Body of pancreas (tissue), 4 donors: ENCODE measurements around the gene ATP13A3. TPM values are rescaled to one million over a fixed set of nuclear protein-coding genes. Genes with fewer than 3 reads are reported as not detected.

Experiments
- ATAC-seq: fragments of 150-250 bp; one replicate; pipeline ENCODE4 v1.9.1; 2016
- DNase-seq, 4 donors: peaks; one replicate each; pipeline ENCODE4 v3.0.0-alpha.2; 2019
- H3K27ac ChIP-seq, 4 donors: fragments of 200-600 bp; sonication (generic); 1 replicate in 3 of 4; 2 replicates in 1 of 4; pipeline versions ENCODE4 v1.5.1 to v1.6.1; 2016 to 2019; ENCODE audit warnings: mild to moderate bottlenecking in 1 of 4, mixed read lengths in 1 of 4, moderate library complexity in 1 of 4
- H3K27me3 ChIP-seq, 2 donors: fragments of 200-600 bp; sonication (generic); one replicate each; pipeline ENCODE4 v1.6.0; 2016; ENCODE audit warnings: mild to moderate bottlenecking in 1 of 2
- H3K36me3 ChIP-seq, 2 donors: fragments of 200-600 bp; sonication (generic); replicated peaks in 1 of 2; 2 replicates each; pipeline ENCODE4 v1.5.1; 2016; ENCODE audit warnings: low read depth in 2 of 2; ENCODE audit not compliant: insufficient read depth in 1 of 2
- H3K4me1 ChIP-seq: fragments of 200-600 bp; sonication (generic); one replicate; pipeline ENCODE4 v1.6.0; 2016
- H3K4me3 ChIP-seq, 2 donors: fragments of 200-600 bp; sonication (generic); 1 replicate in 1 of 2; 2 replicates in 1 of 2; pipeline ENCODE4 v1.5.1; 2016 to 2019
- H3K9me3 ChIP-seq, 3 donors: fragments of 200-600 bp; sonication (generic); 1 replicate in 2 of 3; 2 replicates in 1 of 3; pipeline ENCODE4 v1.5.1; 2016
- CTCF ChIP-seq, 7 experiments: fragments of 450-650 bp in 4 of 7; fragments of 200-600 bp in 3 of 7; sonication (generic) in 3 of 7; IDR thresholded peaks; one replicate each; pipeline ENCODE4 v1.5.1; 2016 to 2019; ENCODE audit warnings: antibody characterized with exemption in 7 of 7
- POLR2A ChIP-seq, 3 donors: fragments of 450-650 bp; IDR thresholded peaks; one replicate each; pipeline ENCODE4 v1.6.1; 2016; ENCODE audit warnings: antibody characterized with exemption in 3 of 3, mild to moderate bottlenecking in 2 of 3
- WGBS, 2 donors: methylation state at CpG; one replicate each; pipeline ENCODE4 v1.1.5; 2017; 5-methylcytosine and 5-hydroxymethylcytosine counted together
- intact Hi-C: fragments of 100-400 bp; cut with DNase I; formaldehyde crosslinking; loops from one replicate; pipeline ENCODE4 v1.15.1; 2023
- total RNA-seq, 2 donors: library from RNA; depleted of rRNA; stranded (reverse); fragments of >200 nt; gene quantifications; one replicate each; pipeline ENCODE4 v1.1.0, GENCODE V29; 2016

The ATP13A3 gene
- total RNA-seq, 2 donors from 2014 or later, result 35.6 to 56.0 TPM

- Histone ChIP-seq H3K4me3 (no peak overlapping the region), H3K27me3 (no peaks in the 10 kb centered on the region), H3K36me3 (no peaks in the 10 kb centered on the region), H3K9me3 (no peaks in the 10 kb centered on the region), H3K4me1 (peaks cover 12% of the 10 kb centered on the region), H3K27ac (no peak overlapping the region)
- 47 to 52% methylated on average over 4 of the region's 4 CpGs for WGBS, 2 donors
- no peak for DNase-seq
- TF ChIP-seq POLR2A (IDR thresholded peaks at IDR 0.05) (no peak), CTCF (IDR thresholded peaks at IDR 0.05) (no peak)
- no peak for ATAC-seq
- intact Hi-C loops, result loop anchor here (5.0 kb wide), 1 partner anchor 127 kb away; no protein-coding TSS in a partner anchor
Measured at GRCh38 chr3:194470615-194471014, 16.2 kb downstream of the ATP13A3 start.

- DNase-seq (no peak), ATAC-seq (no peak)
- no peak overlapping the region for H3K27ac ChIP-seq
- TF ChIP-seq POLR2A (IDR thresholded peaks at IDR 0.05) (no peak), CTCF (IDR thresholded peaks at IDR 0.05) (no peak)
- peaks cover 12% of the 10 kb centered on the region for H3K4me1 ChIP-seq
- intact Hi-C loops, result loop anchor here (5.0 kb wide), 1 partner anchor 127 kb away; no protein-coding TSS in a partner anchor
- no peaks in the 10 kb centered on the region for H3K36me3 ChIP-seq
- no peaks in the 10 kb centered on the region for H3K27me3 ChIP-seq
- H3K4me3 ChIP-seq, result no peak overlapping the region
- no peaks in the 10 kb centered on the region for H3K9me3 ChIP-seq
Measured at GRCh38 chr3:194469977-194470376, 16.8 kb downstream of the ATP13A3 start.

- Histone ChIP-seq H3K36me3 (no peaks in the 10 kb centered on the region), H3K4me3 (no peak overlapping the region), H3K9me3 (no peaks in the 10 kb centered on the region), H3K27me3 (no peaks in the 10 kb centered on the region), H3K4me1 (peaks cover 12% of the 10 kb centered on the region), H3K27ac (no peak overlapping the region)
- 77 to 83% methylated on average over 3 of the region's 3 CpGs for WGBS, 2 donors
- DNase-seq, result no peak
- TF ChIP-seq POLR2A (IDR thresholded peaks at IDR 0.05) (no peak), CTCF (IDR thresholded peaks at IDR 0.05) (no peak)
- ATAC-seq, result no peak
- intact Hi-C loops, result no loop called here
Measured at GRCh38 chr3:194468086-194468485, 18.7 kb downstream of the ATP13A3 start.

GRCh38 chr3:194466761-194467356 is 19.9 kb downstream of the ATP13A3 start:
- ATAC-seq (no peak), DNase-seq (no peak)
- peak overlapping the region in 1 of 4 donors; percentile 11 for H3K27ac ChIP-seq
- intact Hi-C loops, result no loop called here
- H3K4me1 ChIP-seq, result peaks cover 18% of the 10 kb centered on the region
- no peak for TF ChIP-seq CTCF (IDR thresholded peaks at IDR 0.05)
- TF ChIP-seq POLR2A (IDR thresholded peaks at IDR 0.05), result no peak
- H3K27me3 ChIP-seq, result no peaks in the 10 kb centered on the region
- WGBS, 2 donors, result 79 to 87% methylated on average over 2 of the region's 2 CpGs
- H3K36me3 ChIP-seq, result no peaks in the 10 kb centered on the region
- no peak overlapping the region for H3K4me3 ChIP-seq
- no peaks in the 10 kb centered on the region for H3K9me3 ChIP-seq

- ATAC-seq (no peak), DNase-seq (no peak)
- Histone ChIP-seq H3K9me3 (no peaks in the 10 kb centered on the region), H3K36me3 (no peaks in the 10 kb centered on the region), H3K27me3 (no peaks in the 10 kb centered on the region), H3K4me1 (peaks cover 18% of the 10 kb centered on the region), H3K27ac (no peak overlapping the region), H3K4me3 (no peak overlapping the region)
- WGBS, 2 donors, result 52 to 53% methylated on average over 5 of the region's 5 CpGs
- TF ChIP-seq CTCF (IDR thresholded peaks at IDR 0.05) (no peak), POLR2A (IDR thresholded peaks at IDR 0.05) (no peak)
- intact Hi-C loops, result no loop called here
Measured at GRCh38 chr3:194465920-194466570, 20.8 kb downstream of the ATP13A3 start.
